ENCODE data around the gene NPIPA1. TPM values are rescaled to one million over a fixed set of nuclear protein-coding genes. Genes with fewer than 3 reads are reported as not detected.
A peak's percentile ranks its signal among the peaks of the same experiment; 100 is the strongest.
"Not testable (repeated sequence)": the region's sequence is repeated elsewhere in the genome, so short reads cannot be mapped to it uniquely, and the experiment has no call there.

NPIPA1 gene
- total and polyA plus RNA-seq, 2 of the 13 experiments (the other 11 are each of a cell fraction or from before 2014, with no cell fraction given) = 75.9 to 183 TPM

GRCh38 chr16:14909744-14910143 is 27.5 kb upstream of the NPIPA1 start:
- H4K20me1 ChIP-seq (ENCODE audit: insufficient read depth, low read length); H3K4me3 ChIP-seq (replicated peaks in 1 of 3; ENCODE audit: insufficient read depth in 1 of 3, low read depth in 2 of 3, low read length in 3 of 3); H3K4me2 ChIP-seq (ENCODE audit: low read depth, low read length); H3K79me2 ChIP-seq (ENCODE audit: insufficient read depth, low read length); H3K9ac ChIP-seq (ENCODE audit: insufficient read depth, low read depth, low read length); intact Hi-C loops (cut with micrococcal nuclease; ENCODE audit: unreplicated experiment); H3K27ac ChIP-seq (ENCODE audit: extremely low read length, insufficient read depth, low read length); H3K9me3 ChIP-seq (ENCODE audit: low read length); FAIRE-seq; POLR2A ChIA-PET; BruUV-seq (replicated peaks); CTCF ChIA-PET (ENCODE audit: low intra/inter-chr PET ratio, low total read pairs); H3K4me1 ChIP-seq (ENCODE audit: insufficient read depth, low read length); in situ Hi-C loops (cut with HindIII; ENCODE audit: extremely low pct_ligation_motif_present, low pct_unique_long_range_greater_than_20kb); H3K27me3 ChIP-seq (ENCODE audit: control insufficient read depth in 1 of 2, insufficient read depth in 2 of 2, low read length in 2 of 2); H3K36me3 ChIP-seq (replicated peaks in 1 of 2; ENCODE audit: control insufficient read depth in 1 of 2, insufficient read depth in 2 of 2, low read length in 2 of 2); DNase-seq (ENCODE audit: low spot score); H2AFZ ChIP-seq (ENCODE audit: low read length): not testable (repeated sequence)
- no CpG with 5 or more reads among the region's 4 CpGs for WGBS (ENCODE audit: low lambda C conversion rate)
- peak; percentile 59 for ATAC-seq

DNA sequence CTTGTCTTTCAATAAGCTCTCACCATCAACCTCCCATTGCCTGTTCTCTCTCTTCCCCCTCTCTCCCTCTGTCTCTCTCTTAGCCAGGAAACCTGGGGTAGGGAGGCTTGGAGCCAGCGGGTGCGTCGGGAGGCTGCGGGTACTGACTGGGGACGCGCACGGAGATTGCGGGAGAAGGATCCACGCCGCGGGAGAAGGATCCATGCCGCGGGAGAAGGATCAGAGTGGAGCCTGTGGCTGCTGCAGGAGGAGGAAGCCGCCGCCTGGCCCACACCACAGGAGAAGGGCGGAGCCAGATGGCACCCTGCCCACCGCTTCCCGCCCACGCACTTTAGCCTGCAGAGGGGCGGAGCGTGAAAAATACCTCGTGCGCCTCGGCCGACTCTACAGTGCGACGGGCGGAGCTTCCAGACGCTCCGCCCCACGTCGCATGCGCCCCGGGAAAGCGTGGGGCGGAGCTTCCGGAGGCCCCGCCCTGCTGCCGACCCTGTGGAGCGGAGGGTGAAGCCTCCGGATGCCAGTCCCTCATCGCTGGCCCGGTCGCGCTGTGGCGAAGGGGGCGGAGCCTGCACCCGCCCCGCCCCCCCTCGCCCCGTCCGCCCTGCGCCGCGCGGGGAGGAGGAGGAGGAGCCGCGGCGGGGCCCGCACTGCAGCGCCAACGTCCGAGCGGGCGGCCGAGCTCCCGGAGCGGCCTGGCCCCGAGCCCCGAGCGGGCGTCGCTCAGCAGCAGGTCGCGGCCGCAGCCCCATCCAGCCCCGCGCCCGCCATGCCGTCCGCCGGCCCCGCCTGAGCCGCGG is 26.2 kb upstream of the NPIPA1 start:
- H3K4me1 ChIP-seq (ENCODE audit: insufficient read depth, low read length); H3K9me3 ChIP-seq (ENCODE audit: low read length); H2AFZ ChIP-seq (ENCODE audit: low read length); intact Hi-C loops (cut with micrococcal nuclease; ENCODE audit: unreplicated experiment); H3K4me2 ChIP-seq (ENCODE audit: low read depth, low read length); H3K27me3 ChIP-seq (ENCODE audit: control insufficient read depth in 1 of 2, insufficient read depth in 2 of 2, low read length in 2 of 2); BruUV-seq (replicated peaks); H3K79me2 ChIP-seq (ENCODE audit: insufficient read depth, low read length); POLR2A ChIA-PET; FAIRE-seq; in situ Hi-C loops (cut with HindIII; ENCODE audit: extremely low pct_ligation_motif_present, low pct_unique_long_range_greater_than_20kb); H3K27ac ChIP-seq (ENCODE audit: extremely low read length, insufficient read depth, low read length); H4K20me1 ChIP-seq (ENCODE audit: insufficient read depth, low read length); CTCF ChIA-PET (ENCODE audit: low intra/inter-chr PET ratio, low total read pairs); H3K4me3 ChIP-seq (replicated peaks in 1 of 3; ENCODE audit: insufficient read depth in 1 of 3, low read depth in 2 of 3, low read length in 3 of 3); DNase-seq (ENCODE audit: low spot score); H3K9ac ChIP-seq (ENCODE audit: insufficient read depth, low read depth, low read length); H3K36me3 ChIP-seq (replicated peaks in 1 of 2; ENCODE audit: control insufficient read depth in 1 of 2, insufficient read depth in 2 of 2, low read length in 2 of 2): not testable (repeated sequence)
- peak; percentile 89 for ATAC-seq
- no CpG with 5 or more reads among the region's 85 CpGs for WGBS (ENCODE audit: low lambda C conversion rate)

- H3K9ac ChIP-seq (ENCODE audit: insufficient read depth, low read depth, low read length); POLR2A ChIA-PET; H3K27ac ChIP-seq (ENCODE audit: extremely low read length, insufficient read depth, low read length); H3K79me2 ChIP-seq (ENCODE audit: insufficient read depth, low read length); H3K4me2 ChIP-seq (ENCODE audit: low read depth, low read length); BruUV-seq (replicated peaks); ATAC-seq; CTCF ChIA-PET (ENCODE audit: low intra/inter-chr PET ratio, low total read pairs); H3K9me3 ChIP-seq (ENCODE audit: low read length); H2AFZ ChIP-seq (ENCODE audit: low read length); H3K4me1 ChIP-seq (ENCODE audit: insufficient read depth, low read length); DNase-seq (ENCODE audit: low spot score); intact Hi-C loops (cut with micrococcal nuclease; ENCODE audit: unreplicated experiment); FAIRE-seq; in situ Hi-C loops (cut with HindIII; ENCODE audit: extremely low pct_ligation_motif_present, low pct_unique_long_range_greater_than_20kb); H3K27me3 ChIP-seq (ENCODE audit: control insufficient read depth in 1 of 2, insufficient read depth in 2 of 2, low read length in 2 of 2); H3K36me3 ChIP-seq (replicated peaks in 1 of 2; ENCODE audit: control insufficient read depth in 1 of 2, insufficient read depth in 2 of 2, low read length in 2 of 2); H4K20me1 ChIP-seq (ENCODE audit: insufficient read depth, low read length): not testable (repeated sequence)
- TF ChIP-seq, protein P1, sequence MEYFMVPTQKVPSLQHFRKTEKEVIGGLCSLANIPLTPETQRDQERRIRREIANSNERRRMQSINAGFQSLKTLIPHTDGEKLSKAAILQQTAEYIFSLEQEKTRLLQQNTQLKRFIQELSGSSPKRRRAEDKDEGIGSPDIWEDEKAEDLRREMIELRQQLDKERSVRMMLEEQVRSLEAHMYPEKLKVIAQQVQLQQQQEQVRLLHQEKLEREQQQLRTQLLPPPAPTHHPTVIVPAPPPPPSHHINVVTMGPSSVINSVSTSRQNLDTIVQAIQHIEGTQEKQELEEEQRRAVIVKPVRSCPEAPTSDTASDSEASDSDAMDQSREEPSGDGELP (IDR thresholded peaks at IDR 0.05; ENCODE audit: borderline replicate concordance, low read depth) = 0 out of 2 replicates have a peak, but pooled peaks have one; percentile 19
- TF ChIP-seq GABPB1 (CRISPR knock-in tag; IDR thresholded peaks at IDR 0.05) (peak; percentile 22; the same call in 1 of the 2 replicates), SAP130 (CRISPR knock-in tag; IDR thresholded peaks at IDR 0.05; ENCODE audit: low read depth) (peak; percentile 53; the same call in 1 of the 2 replicates), PHF8 (CRISPR knock-in tag; IDR thresholded peaks at IDR 0.05) (peak; percentile 38; the same call in 1 of the 2 replicates), RBFOX2 (IDR thresholded peaks at IDR 0.05; ENCODE audit: low read depth, low read length) (peak; percentile 33; the same call in 1 of the 2 replicates), ZFY (CRISPR knock-in tag; IDR thresholded peaks at IDR 0.05) (peak; percentile 38; the same call in 1 of the 2 replicates)
- TF ChIP-seq, protein P2, sequence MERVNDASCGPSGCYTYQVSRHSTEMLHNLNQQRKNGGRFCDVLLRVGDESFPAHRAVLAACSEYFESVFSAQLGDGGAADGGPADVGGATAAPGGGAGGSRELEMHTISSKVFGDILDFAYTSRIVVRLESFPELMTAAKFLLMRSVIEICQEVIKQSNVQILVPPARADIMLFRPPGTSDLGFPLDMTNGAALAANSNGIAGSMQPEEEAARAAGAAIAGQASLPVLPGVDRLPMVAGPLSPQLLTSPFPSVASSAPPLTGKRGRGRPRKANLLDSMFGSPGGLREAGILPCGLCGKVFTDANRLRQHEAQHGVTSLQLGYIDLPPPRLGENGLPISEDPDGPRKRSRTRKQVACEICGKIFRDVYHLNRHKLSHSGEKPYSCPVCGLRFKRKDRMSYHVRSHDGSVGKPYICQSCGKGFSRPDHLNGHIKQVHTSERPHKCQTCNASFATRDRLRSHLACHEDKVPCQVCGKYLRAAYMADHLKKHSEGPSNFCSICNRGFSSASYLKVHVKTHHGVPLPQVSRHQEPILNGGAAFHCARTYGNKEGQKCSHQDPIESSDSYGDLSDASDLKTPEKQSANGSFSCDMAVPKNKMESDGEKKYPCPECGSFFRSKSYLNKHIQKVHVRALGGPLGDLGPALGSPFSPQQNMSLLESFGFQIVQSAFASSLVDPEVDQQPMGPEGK (CRISPR knock-in tag; IDR thresholded peaks at IDR 0.05) = peak; percentile 60
- H3K4me3 ChIP-seq (replicated peaks in 1 of 3; ENCODE audit: insufficient read depth in 1 of 3, low read depth in 2 of 3, low read length in 3 of 3) = peak overlapping the region in 2 of 3 experiments; percentile 57 to 59; a peak in 4 of 6 replicates
- WGBS (ENCODE audit: low lambda C conversion rate) = 0% methylated on average over 20 of the region's 33 CpGs
Measured at GRCh38 chr16:14911954-14912353, 25.3 kb upstream of the NPIPA1 start.
